Effector memory CD8-positive, alpha-beta T cell (primary cell): ENCODE data around the gene SPEF2.

Source experiments
- ATAC-seq: fragments of 150-1000 bp; cut with Tn5 transposase; replicated peaks from 2 replicates; pipeline ENCODE4 v1.10.0; 2021; ENCODE audit warnings: mild to moderate bottlenecking, moderate library complexity
- DNase-seq, 3 experiments: peaks; one replicate each; pipeline ENCODE4 v3.0.0; 2021
- H3K27ac Mint-ChIP-seq, 2 donors: one replicate each; pipeline ENCODE4 v1.8.0; 2022; ENCODE audit warnings: mild to moderate bottlenecking in 2 of 2, mixed read lengths in 2 of 2, moderate library complexity in 2 of 2
- H3K27me3 Mint-ChIP-seq, 2 donors: one replicate each; pipeline ENCODE4 v1.8.0; 2022; ENCODE audit warnings: mixed read lengths in 2 of 2
- H3K36me3 Mint-ChIP-seq: one replicate; pipeline ENCODE4 v1.8.0; 2022; ENCODE audit warnings: mild to moderate bottlenecking, moderate library complexity, mixed read lengths; ENCODE audit not compliant: insufficient read depth
- H3K4me1 Mint-ChIP-seq, 2 donors: one replicate each; pipeline ENCODE4 v1.8.0; 2022; ENCODE audit warnings: low read depth in 2 of 2, mixed read lengths in 2 of 2
- H3K4me3 Mint-ChIP-seq, 2 donors: one replicate each; pipeline ENCODE4 v1.8.0; 2022; ENCODE audit warnings: mild to moderate bottlenecking in 2 of 2, mixed read lengths in 2 of 2, moderate library complexity in 2 of 2
- H3K9me3 Mint-ChIP-seq, 2 donors: one replicate each; pipeline ENCODE4 v1.8.0; 2022; ENCODE audit warnings: mixed read lengths in 2 of 2

SPEF2 gene

DNA sequence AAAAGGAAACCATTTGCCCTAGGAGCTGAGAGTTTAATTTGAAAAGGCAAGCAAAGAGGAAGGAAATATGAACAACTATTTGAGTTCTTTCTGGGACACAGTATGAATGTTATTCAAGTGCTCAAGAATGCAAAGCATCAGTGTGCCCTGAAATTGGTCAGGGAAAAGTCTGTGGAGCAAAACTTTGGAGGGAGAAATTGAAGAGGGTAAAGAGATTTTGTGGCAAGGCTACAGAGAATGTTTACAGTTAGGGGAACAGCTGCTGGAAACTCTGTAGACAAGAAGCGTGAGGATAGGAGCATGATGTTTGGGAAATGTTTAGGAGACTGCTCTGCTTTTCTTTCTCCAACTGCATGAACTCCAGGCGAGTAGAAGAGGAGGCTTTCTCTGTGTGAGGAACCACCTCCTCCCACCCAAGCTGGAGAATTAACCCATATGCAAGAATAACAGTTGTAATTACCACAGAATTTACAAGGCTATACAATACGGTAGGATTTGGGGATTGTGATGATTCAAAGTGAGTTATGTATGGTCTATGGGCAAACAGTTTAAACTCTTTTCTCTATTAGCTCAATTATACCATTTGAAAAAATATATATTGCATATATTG, 163.6 kb downstream of the SPEF2 start:
- H3K4me3 Mint-ChIP-seq = peak overlapping the region; percentile 2 to 32
- no peak for DNase-seq
- H3K36me3 Mint-ChIP-seq = no peaks in the 10 kb centered on the region
- peaks cover 37 to 52% of the 10 kb centered on the region in 2 donors for H3K4me1 Mint-ChIP-seq
- no peaks in the 10 kb centered on the region for H3K9me3 Mint-ChIP-seq
- peak overlapping the region; percentile 12 to 39 for H3K27ac Mint-ChIP-seq
- H3K27me3 Mint-ChIP-seq = no peaks in the 10 kb centered on the region
- no peak for ATAC-seq

GRCh38 chr5:35783551-35783950, 165.9 kb downstream of the SPEF2 start:
- Mint-ChIP-seq H3K27ac (no peak overlapping the region), H3K36me3 (no peaks in the 10 kb centered on the region), H3K9me3 (no peaks in the 10 kb centered on the region), H3K4me1 (peaks cover 40 to 49% of the 10 kb centered on the region in 2 donors), H3K4me3 (no peak overlapping the region), H3K27me3 (no peaks in the 10 kb centered on the region)
- DNase-seq (no peak), ATAC-seq (no peak)

GRCh38 chr5:35785601-35786085, 168.0 kb downstream of the SPEF2 start:
- no peaks in the 10 kb centered on the region for H3K36me3 Mint-ChIP-seq
- H3K9me3 Mint-ChIP-seq = no peaks in the 10 kb centered on the region
- DNase-seq = no peak
- peak overlapping the region in 1 of 2 donors; percentile 39 for H3K4me3 Mint-ChIP-seq
- peaks cover 35 to 47% of the 10 kb centered on the region in 2 donors for H3K4me1 Mint-ChIP-seq
- H3K27ac Mint-ChIP-seq = peak overlapping the region in 1 of 2 donors; percentile 35
- no peak for ATAC-seq
- no peaks in the 10 kb centered on the region for H3K27me3 Mint-ChIP-seq

DNA sequence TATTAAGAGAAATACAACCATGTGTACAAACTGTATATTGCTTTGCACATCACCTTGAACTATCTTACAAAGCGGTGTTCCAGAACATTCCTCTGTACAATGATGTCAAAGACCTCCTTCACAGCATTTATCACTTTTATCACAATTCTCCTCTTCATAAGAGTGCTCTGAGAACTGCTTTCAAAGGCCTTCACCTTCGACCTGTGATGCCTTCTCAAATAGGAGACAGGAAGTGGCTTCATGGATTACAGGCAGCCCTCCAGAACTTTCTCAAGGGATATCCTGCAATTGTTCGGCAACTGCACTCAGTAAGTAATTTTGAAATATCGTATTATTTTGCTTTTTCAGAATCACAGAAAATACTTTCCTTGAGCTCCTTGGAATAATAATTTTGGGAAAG, 171.1 kb downstream of the SPEF2 start:
- H3K4me3 Mint-ChIP-seq = no peak overlapping the region
- no peak for ATAC-seq
- peaks cover 35 to 40% of the 10 kb centered on the region in 2 donors for H3K4me1 Mint-ChIP-seq
- DNase-seq = no peak
- no peak overlapping the region for H3K27ac Mint-ChIP-seq
- H3K27me3 Mint-ChIP-seq = no peaks in the 10 kb centered on the region
- H3K9me3 Mint-ChIP-seq = no peaks in the 10 kb centered on the region
- H3K36me3 Mint-ChIP-seq = no peaks in the 10 kb centered on the region

- no peaks in the 10 kb centered on the region for H3K9me3 Mint-ChIP-seq
- ATAC-seq (peak; percentile 72), DNase-seq (no peak)
- H3K4me3 Mint-ChIP-seq = peak overlapping the region; percentile 3 to 51
- no peaks in the 10 kb centered on the region for H3K27me3 Mint-ChIP-seq
- H3K27ac Mint-ChIP-seq = peak overlapping the region; percentile 50 to 69
- H3K4me1 Mint-ChIP-seq = peaks cover 37 to 44% of the 10 kb centered on the region in 2 donors
- no peaks in the 10 kb centered on the region for H3K36me3 Mint-ChIP-seq
Observed at GRCh38 chr5:35789732-35790456, 172.2 kb downstream of the SPEF2 start.

DNA sequence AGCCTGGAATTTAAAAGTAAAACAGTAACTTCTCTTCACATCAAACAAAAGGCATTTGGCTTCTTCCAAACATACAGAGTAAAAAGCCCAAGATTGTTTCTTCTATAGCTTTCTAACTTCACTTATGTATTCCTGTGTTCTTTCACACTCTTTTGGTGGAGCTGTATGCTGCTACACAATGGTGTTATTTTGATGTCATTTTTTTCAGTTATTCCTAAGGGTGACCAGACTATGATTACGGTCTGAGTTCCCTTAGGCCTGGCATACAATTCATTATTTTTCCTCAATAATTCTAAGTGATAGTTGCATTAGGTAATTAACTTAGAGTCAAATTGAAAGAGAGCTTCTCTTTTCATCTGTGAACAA, 172.8 kb downstream of the SPEF2 start:
- no peaks in the 10 kb centered on the region for H3K27me3 Mint-ChIP-seq
- H3K27ac Mint-ChIP-seq = peak overlapping the region; percentile 50 to 67
- ATAC-seq (peak; percentile 59), DNase-seq (no peak)
- H3K4me3 Mint-ChIP-seq = peak overlapping the region; percentile 25 to 51
- H3K9me3 Mint-ChIP-seq = no peaks in the 10 kb centered on the region
- peaks cover 39 to 47% of the 10 kb centered on the region in 2 donors for H3K4me1 Mint-ChIP-seq
- no peaks in the 10 kb centered on the region for H3K36me3 Mint-ChIP-seq

DNA sequence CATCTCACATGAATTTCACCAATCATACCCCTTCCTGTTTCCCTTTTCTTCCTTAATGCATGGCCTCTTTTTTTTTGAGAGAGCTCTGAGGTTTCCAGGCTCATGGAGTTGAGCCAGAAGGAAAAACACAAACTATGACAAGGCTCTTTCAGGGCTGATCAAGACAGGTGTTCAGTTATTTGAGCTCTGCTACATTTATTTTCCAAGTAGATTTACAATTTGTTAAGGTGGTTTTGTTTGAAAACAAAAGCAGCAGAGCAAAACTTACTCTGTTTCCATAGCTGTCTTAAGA, 176.6 kb downstream of the SPEF2 start:
- H3K9me3 Mint-ChIP-seq = no peaks in the 10 kb centered on the region
- no peak for DNase-seq
- peaks cover 7% of the 10 kb centered on the region for H3K36me3 Mint-ChIP-seq
- peak overlapping the region; percentile 15 to 34 for H3K4me3 Mint-ChIP-seq
- H3K27me3 Mint-ChIP-seq = no peaks in the 10 kb centered on the region
- H3K27ac Mint-ChIP-seq = peak overlapping the region in 1 of 2 donors; percentile 79
- peaks cover 41 to 51% of the 10 kb centered on the region in 2 donors for H3K4me1 Mint-ChIP-seq
- ATAC-seq = no peak

GRCh38 chr5:35794684-35795375, 177.2 kb downstream of the SPEF2 start:
- Mint-ChIP-seq H3K4me1 (peaks cover 36 to 46% of the 10 kb centered on the region in 2 donors), H3K36me3 (peaks cover 7% of the 10 kb centered on the region), H3K27ac (peak overlapping the region; percentile 79), H3K27me3 (no peaks in the 10 kb centered on the region), H3K9me3 (no peaks in the 10 kb centered on the region), H3K4me3 (peak overlapping the region; percentile 15 to 54)
- DNase-seq = no peak
- ATAC-seq = no peak

GRCh38 chr5:35799181-35799580, 181.5 kb downstream of the SPEF2 start:
- peaks cover 44 to 55% of the 10 kb centered on the region in 2 donors for H3K4me1 Mint-ChIP-seq
- H3K4me3 Mint-ChIP-seq = no peak overlapping the region
- ATAC-seq = no peak
- no peaks in the 10 kb centered on the region for H3K9me3 Mint-ChIP-seq
- no peaks in the 10 kb centered on the region for H3K27me3 Mint-ChIP-seq
- peak overlapping the region in 1 of 2 donors; percentile 9 for H3K27ac Mint-ChIP-seq
- DNase-seq = no peak
- H3K36me3 Mint-ChIP-seq = peaks cover 7% of the 10 kb centered on the region

DNA sequence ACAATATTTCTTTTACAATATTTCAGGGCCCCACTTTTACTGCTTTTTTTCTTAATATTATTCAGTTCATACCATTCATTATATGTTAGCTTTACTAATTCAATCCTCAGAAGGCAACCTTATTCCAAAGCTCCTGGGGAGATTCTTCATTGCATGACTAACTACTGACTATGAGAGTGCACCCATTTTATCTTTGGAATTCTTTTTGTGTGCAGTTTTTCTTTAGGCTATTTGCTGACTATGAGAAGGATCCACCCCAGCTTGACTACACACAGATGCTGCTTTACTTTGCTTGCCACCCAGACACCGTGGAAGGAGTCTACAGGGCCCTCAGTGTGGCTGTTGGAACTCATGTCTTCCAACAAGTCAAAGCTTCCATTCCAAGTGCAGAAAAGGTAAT, 182.1 kb downstream of the SPEF2 start:
- Mint-ChIP-seq H3K4me3 (no peak overlapping the region), H3K27me3 (no peaks in the 10 kb centered on the region), H3K9me3 (no peaks in the 10 kb centered on the region), H3K4me1 (peaks cover 46 to 55% of the 10 kb centered on the region in 2 donors), H3K27ac (no peak overlapping the region), H3K36me3 (peaks cover 7% of the 10 kb centered on the region)
- DNase-seq = no peak
- ATAC-seq = no peak

DNA sequence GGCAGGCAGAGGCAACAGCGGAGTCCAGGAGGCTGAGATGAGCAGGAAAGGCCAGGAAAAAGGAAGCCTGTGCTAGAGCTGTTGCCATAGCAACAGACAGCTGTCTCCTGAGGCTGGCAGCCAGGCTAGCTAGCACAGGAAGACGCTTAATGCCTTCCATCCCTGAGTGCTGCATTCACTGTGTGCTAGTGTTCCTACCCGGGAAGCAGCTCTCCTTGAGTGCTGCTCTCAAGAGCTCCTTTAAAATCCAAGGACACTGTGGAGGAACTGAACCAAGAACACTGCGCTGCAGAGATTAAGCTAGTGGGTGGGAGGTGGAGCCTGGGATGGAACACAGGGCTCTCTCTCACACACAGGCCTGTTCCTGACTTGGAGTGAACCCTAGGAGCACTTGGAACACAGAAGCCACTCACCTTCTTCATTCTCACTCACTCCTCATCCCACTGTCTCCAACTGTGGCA, 185.6 kb downstream of the SPEF2 start:
- Mint-ChIP-seq H3K27me3 (no peaks in the 10 kb centered on the region), H3K4me3 (peak overlapping the region; percentile 20 to 45), H3K9me3 (no peaks in the 10 kb centered on the region), H3K4me1 (peaks cover 35 to 44% of the 10 kb centered on the region in 2 donors), H3K36me3 (no peaks in the 10 kb centered on the region), H3K27ac (peak overlapping the region; percentile 73 to 87)
- ATAC-seq (peak; percentile 77), DNase-seq (no peak)

DNA sequence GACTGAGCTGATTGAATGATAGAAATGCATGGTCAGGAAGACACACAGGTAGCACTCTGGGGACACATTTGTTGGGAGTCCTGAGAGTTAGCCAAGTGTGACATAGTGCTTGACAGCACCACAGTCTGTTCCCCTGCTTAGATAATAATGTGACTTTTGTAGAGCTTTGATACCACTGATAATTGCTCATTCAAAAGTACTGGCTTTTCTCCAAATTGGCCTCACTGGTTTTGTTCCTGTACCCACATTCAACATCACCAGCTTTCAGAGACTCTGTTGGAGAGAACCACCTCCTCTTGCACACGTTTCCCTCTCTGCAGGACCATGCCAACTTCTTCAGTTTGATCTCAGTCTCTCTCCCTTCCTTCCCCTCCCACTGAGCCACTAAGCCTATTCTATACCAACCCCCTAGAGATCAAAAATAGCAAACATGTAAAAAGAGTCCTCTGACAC, 186.6 kb downstream of the SPEF2 start:
- ATAC-seq = peak; percentile 23
- H3K27ac Mint-ChIP-seq = peak overlapping the region; percentile 56 to 73
- H3K4me1 Mint-ChIP-seq = peaks cover 40 to 45% of the 10 kb centered on the region in 2 donors

GRCh38 chr5:35804841-35805240, 187.2 kb downstream of the SPEF2 start:
- peak overlapping the region; percentile 56 to 73 for H3K27ac Mint-ChIP-seq
- DNase-seq (no peak), ATAC-seq (no peak)
- peaks cover 43 to 48% of the 10 kb centered on the region in 2 donors for H3K4me1 Mint-ChIP-seq
- H3K36me3 Mint-ChIP-seq = peaks cover 4% of the 10 kb centered on the region
- H3K27me3 Mint-ChIP-seq = no peaks in the 10 kb centered on the region
- H3K9me3 Mint-ChIP-seq = no peaks in the 10 kb centered on the region
- H3K4me3 Mint-ChIP-seq = peak overlapping the region; percentile 9 to 37

More for the DNA sequence above, 186.6 kb downstream of the SPEF2 start:
- no peaks in the 10 kb centered on the region for H3K27me3 Mint-ChIP-seq
- peak overlapping the region; percentile 9 to 37 for H3K4me3 Mint-ChIP-seq
- no peak for DNase-seq
- no peaks in the 10 kb centered on the region for H3K9me3 Mint-ChIP-seq
- H3K36me3 Mint-ChIP-seq = peaks cover 2% of the 10 kb centered on the region
